HG03442 (cell line): Measurements from ENCODE around the gene TIGD1.

ENCODE experiments used
- ATAC-seq: cut with Tn5 transposase; IDR thresholded peaks from one replicate; pipeline ENCODE4 v1.9.1; 2021; ENCODE audit warnings: mild to moderate bottlenecking, moderate library complexity; ENCODE audit not compliant: unreplicated experiment

Gene TIGD1

DNA sequence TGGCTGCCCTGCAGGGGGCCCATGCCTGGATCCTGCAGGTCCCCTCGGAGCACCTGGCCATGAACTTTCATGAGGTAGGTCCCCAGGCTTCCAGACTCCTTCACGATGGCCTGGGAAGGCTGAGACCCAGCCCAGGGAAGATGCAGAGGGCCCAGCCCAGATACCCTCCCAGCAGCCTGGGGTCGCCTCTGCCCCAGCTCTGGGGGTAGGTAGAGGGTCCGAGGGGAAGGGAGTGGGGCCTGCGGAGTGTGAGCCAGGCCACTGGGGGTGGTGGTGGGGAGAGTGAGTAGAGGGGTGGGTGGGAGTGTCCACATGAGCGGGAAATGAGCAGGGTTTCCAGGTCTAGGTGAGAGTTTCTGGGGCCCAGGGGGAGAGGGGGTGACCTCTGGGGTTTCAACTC, 25.6 kb downstream of the TIGD1 start:
- ATAC-seq = no peak

DNA sequence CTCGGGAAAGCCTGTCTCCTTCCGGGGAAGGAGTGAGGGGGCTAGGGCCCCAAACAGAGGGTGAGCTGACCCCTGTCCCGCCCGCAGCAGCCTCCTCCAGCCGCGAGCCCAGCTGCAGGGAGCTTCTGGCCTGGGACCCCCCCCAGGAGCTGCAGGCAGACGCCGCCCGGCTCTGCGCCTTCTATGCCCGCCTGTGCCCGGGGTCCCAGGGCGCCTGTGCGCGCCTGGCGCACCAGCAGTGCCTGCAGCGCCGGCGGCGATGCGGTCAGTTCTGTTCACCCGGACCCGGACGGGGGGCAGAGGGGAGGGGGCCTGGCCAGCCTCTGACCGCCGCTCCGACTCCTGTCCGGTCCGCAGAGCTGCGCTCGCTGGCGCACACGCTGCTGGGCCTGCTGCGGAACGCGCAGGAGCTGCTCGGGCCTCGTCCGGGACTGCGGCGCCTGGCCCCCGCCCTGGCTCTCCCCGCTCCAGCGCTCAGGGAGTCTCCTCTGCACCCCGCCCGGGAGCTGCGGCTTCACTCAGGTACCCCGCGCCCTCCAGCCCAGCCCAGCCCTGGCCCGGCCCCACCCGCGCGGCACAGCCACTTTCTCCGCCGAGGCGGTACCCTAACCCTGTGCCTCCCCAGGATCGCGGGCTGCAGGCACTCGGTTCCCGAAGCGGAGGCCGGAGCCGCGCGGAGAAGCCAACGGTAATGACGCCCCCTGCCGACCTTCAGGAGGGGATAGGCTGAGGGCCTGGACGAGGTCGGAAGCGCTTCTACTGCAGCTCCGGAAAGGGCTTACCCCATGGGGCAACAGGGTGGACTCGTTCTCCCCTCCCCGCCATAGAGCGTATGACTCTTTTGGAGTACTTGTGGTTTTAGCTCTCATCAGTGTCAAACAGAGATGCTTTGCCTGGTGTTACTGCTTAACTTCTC, 26.4 kb downstream of the TIGD1 start:
- no peak for ATAC-seq

DNA sequence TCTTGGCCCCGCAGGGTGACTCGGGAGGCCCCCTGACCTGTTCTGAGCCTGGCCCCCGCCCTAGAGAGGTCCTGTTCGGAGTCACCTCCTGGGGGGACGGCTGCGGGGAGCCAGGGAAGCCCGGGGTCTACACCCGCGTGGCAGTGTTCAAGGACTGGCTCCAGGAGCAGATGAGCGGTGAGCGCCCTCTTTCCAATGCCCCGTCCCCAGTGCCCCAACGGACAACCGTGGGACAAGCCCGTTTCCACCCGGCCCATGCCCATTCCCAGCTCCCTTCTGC, 27.0 kb downstream of the TIGD1 start:
- ATAC-seq = no peak

DNA sequence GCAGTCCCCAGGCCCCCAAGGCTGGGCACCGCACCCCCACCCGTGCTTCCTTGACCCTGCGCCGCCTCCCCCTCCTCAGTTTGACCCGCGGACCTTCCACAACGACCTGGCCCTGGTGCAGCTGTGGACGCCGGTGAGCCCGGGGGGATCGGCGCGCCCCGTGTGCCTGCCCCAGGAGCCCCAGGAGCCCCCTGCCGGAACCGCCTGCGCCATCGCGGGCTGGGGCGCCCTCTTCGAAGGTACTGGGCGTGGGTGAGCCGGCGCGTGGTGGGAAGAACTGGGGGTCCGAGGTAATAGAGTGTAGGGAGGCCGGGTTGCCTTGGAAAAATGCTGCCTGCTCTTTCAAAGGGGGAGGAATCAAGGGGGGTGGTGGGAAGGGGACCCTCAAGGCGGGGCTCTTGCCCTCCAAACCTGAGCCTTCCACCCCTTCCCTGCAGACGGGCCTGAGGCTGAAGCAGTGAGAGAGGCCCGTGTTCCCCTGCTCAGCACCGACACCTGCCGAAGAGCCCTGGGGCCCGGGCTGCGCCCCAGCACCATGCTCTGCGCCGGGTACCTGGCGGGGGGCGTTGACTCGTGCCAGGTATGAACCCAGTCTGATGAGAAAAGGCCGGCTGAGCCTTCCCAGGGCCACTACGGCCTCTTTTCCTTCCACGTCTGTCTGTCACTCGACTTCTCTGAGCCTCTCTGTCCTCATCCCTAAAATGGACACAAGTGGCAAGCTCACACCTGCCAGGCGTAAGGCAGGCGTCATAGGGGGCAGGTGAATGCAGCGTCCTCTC, 27.5 kb downstream of the TIGD1 start:
- no peak for ATAC-seq

DNA sequence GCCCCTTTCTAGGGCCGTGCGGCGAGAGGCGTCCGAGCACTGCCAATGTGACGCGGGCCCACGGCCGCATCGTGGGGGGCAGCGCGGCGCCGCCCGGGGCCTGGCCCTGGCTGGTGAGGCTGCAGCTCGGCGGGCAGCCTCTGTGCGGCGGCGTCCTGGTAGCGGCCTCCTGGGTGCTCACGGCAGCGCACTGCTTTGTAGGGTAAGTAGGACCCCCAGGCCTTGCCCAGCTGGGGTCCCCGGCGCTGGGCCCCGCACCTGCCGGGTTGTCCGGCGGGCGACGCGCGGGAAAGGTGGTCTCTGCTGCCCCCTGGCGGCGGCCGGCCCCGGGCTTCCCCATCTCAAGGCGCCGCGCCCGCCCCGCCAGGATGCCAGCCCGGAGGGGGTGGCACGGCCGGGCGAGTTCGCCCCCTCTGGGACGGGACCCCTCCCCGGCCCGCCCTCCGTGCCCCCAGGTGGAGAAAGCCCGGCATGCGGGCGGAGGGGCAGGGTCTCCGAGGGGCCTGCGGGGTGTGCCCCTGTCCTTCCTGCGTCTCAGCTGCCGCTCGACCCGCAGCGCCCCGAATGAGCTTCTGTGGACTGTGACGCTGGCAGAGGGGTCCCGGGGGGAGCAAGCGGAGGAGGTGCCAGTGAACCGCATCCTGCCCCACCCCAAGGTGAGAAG, 28.3 kb downstream of the TIGD1 start:
- ATAC-seq = no peak

DNA sequence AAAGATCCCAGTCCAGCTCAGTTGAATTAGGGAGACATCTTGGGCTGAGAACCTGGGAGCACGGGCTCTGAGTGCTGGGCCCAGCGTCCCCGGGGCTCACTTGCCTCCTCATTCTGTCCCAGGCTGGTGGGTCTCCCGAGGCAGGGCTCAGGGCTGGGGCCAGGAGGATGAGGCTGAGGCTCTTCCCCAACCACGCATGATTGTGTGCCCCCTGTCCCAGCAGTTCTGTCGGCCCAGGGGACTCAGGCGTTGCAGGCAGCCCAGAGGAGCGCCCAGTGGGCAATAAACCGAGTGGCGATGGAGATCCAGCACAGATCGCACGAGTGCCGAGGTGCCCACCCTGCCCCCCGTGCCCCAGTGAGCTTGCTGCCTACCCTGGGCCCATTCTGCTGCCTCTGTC, 29.3 kb downstream of the TIGD1 start:
- no peak for ATAC-seq

DNA sequence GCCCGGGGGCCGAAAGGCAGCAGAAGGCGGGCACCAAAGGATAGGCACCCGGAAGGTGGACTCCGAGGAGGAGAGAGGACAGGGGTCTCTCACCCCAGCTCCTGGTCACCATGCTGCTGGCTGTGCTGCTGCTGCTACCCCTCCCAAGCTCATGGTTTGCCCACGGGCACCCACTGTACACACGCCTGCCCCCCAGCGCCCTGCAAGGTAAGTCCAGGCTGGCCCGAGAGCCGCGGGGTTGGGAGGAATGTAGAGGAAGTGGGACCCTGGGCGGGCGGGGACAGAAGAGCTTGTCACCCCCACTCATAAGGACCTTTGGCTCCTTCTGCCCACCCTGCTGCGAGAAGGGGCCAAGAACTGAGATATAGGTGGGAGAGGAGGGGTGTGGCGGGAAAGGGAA, 29.9 kb downstream of the TIGD1 start:
- ATAC-seq = no peak

DNA sequence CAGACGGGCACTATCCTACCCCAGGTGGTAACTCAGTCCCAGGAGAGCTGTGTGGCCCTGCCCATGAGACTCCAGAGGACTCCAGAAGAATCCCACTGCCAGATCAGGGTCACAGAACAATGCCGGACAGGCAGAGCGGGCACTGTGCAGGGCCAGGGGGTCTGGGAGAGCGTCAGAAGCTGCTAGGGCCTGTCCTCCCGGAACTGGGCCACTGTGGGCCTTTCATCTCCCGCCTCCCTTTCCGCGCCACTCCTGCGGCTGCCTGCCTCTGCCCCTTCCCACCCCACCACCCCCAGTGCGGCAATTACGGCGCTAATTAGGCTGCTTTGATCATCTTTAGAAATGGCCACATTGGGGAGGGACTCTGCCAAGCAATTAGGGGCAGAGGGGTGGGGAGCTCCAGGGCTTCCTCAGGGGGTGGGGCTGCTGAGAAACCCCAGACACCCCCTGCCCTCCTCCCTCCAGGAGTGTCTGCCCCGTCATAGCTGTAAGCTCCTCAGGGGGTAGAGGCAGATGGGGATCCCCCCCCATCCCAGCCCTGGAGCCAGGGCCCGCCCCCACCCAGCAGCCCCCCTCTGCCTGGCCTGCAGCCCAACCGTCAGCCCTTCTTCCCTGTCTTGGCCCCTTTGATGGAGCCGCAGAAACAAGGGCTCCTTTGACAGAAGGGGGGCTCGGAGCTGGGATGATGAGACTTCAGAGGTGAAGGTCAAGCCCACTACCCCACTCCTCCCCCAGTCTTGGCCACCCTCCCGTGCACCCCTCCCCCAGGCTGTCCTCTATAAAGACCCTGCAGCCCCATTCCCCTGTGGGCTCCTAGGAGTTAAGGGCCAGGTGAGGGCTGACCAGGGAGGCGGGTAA, 30.5 kb downstream of the TIGD1 start, which contains the start of gene PRSS56:
TSS of gene PRSS56 (plus strand) at position 808 of the 858 bp plus-strand sequence. CDS start 211 bp downstream, outside the sequence.
- no peak for ATAC-seq

DNA sequence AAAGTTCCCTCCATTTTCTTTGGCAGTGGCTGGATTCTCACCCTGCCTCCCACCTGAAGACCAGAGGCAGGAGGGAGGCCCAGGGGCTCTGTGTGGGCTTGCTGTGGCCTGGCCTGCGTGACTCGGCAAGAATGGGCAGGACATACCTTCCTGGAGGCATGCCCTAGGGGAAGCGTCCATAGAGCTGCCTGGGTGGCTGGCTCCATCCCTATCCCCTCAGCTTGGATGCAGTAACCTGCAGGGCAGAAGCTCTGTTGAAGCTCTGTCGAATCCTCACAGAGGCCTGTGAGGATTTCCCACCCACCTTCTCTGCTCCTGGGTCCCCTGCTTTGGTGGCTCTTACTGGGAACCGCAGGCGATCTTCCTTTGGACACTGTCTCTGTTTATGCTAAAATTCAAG, 31.5 kb downstream of the TIGD1 start:
- no peak for ATAC-seq

DNA sequence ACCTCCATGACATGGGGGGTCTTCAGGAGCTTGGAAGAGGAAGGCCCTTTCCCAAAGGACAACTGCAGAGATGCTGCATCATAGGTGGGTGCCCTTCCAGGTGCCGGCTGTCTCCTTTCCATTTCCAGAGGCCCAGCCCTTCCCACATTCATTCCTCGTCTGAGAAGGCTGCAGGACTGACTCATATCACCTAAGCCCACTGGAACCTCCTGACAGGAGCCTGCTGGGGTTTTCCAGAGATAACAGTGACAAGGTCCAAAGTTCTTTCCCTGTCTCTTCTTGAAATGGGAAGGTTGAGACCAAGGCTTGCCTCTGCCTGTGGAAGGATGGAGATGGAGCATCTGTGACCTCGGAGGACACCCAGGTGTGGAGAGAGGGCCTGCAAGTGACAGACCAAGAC, 33.8 kb downstream of the TIGD1 start:
- ATAC-seq = no peak

DNA sequence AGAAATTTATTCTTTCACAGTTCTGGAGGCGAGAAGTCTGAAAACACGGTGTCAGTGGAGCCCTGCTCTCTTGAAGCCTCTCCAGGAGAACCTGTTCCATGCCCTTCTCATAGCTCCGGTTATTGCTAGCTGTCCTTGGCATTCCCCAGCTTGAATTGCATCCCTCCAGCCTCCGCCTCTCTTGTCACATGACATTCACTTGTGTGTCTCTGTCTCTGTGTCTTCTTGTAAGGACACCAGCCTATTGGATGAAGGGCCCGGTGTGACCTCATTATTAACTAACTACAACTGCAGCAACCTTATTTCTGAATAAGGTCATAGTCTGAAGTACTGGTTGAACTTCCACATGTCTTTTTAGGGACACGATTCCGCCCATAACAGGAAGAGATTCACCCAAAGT, 34.7 kb downstream of the TIGD1 start:
- ATAC-seq = no peak

DNA sequence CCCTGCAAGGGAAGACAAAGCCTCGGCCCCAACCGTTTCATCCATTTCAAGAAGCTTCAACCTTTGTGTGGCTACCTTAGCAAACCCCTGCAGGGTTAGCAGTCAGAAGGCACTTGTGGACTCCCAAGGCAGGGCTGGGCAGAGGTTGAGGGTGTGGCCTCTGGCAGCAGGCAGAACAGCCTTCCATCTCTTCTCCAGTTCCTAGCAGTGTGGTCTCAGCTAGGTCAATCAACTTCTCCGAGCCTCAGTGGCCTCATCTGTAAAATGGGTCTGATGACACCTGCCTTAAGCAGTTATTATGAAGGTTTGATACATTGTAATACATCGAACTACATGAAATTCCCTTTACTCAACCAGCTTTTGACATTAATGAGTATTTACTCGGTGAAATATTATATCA, 37.0 kb downstream of the TIGD1 start:
- ATAC-seq = no peak

DNA sequence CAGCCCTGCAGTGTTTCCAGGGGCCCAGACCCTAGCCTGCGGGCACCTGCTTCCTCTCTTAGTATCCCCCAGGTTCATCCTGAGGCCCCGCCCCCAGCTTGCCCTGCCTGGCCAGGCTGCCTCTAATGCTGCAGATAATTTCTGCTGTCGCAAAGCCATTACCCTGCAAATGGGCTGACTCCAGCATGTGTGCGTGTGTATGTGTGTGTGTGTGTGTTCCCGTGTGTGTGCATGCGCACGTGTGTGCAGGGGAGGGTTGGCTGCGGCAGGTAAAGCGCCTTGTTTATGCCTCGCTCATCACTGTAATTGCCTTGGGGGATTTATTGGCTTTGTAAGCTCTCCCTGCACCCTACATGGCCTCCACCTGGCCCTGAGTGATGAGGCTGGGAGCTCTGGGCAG, 37.8 kb downstream of the TIGD1 start:
- ATAC-seq = no peak

DNA sequence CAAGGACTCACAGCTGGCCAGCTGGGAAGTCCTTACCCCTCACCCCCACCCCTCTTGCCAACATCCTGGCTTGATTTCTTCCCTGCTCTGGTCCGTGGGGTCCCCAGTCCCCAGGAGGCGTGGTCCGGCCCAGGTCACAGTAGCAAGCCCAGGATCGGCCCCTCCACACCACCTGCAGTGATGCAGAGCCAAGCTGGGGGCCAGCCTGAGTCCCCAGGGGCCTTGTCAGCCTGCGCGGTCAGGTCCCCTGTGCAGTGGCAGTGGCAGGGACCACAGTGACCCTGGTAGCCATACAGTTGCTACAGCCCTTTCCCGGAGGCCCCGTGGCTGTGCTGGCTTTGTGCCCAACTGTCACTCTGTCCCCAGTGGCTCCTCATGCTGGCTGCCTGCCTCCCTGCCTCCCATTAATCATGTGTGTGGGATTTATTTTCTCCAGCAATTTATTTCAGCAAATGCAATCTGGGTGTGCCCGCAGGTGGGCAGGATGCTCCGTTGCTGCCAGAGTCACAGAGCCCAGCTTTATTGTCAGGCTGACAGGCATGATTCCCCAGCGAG, 38.9 kb downstream of the TIGD1 start:
- no peak for ATAC-seq

DNA sequence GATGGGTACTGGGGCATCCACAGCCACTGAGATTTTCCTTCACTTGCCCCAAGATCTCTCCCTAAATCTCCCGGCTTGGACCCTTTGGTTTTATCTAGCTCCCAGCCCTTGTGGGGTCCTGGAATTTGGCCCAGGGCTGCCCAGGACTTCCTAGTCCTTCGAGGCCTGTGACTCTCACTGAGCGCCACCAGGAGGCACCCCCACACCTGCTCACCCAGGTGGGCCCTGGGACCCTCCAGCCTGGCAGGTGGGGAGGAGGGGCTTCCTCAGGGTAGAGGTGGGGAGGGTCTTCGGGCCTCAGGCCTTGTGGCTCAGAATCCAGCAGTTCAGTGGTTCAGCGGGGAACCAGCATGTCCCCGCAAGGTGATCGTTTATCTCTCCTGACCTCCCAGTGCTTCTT, 42.1 kb downstream of the TIGD1 start:
- no peak for ATAC-seq

DNA sequence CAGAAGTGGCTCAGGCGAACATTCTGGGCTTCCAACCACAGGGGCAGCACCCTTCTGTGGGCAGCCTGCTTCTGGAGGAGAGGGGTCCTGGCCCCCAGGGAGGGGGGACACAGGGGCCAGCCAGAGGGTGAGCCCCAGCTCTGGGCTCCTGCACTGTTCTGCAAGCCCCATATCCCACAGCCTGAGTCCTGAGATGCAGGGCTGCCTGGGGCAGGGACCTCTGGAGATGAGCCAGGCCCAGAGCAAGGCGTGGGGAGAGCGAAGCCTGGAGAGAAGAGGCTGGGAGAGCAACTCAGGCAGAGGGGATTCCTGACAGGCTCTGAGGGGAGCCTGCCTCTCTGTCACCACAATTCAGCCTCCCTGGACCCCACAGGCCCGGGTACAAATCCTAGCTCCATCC, 43.6 kb downstream of the TIGD1 start:
- no peak for ATAC-seq

DNA sequence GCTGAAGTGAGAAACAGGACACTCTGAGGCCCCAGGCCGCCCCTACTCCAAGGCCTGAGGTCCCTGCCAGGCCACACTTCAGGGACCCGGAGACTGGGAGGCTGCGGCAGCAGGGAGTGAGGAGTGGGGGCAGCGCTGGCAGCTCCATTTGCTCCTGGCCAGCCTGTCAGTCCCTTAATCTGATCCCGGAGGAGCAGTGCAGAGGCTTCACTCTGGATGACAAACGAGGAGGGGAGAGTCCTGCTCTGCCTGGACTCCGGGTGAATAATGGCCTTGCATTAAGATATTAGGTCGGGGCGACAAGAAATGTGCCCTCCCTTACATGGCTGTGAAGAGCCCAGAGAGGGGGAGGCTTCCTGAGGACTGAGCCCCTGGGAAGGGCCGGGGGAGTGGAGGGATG, 44.5 kb downstream of the TIGD1 start:
- ATAC-seq = no peak

DNA sequence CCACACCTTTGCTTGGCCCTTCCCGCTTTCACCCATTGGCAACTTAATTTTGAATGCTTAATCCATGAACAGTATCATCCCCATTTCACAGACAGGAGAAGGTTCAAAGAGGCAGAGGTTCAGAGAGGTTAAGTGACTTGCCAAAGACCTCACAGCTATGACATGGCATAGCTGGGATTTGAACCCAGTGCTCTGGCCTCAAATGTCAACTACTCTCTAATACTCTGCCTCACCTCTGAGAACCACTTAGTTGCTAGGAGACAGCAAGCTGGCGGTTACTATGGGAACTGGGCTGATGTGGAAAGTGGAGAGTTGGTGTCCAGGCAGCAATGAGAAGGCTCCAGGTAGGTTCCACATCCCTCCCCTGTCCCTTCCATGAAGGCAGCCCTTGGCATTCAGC, 45.9 kb downstream of the TIGD1 start:
- no peak for ATAC-seq

DNA sequence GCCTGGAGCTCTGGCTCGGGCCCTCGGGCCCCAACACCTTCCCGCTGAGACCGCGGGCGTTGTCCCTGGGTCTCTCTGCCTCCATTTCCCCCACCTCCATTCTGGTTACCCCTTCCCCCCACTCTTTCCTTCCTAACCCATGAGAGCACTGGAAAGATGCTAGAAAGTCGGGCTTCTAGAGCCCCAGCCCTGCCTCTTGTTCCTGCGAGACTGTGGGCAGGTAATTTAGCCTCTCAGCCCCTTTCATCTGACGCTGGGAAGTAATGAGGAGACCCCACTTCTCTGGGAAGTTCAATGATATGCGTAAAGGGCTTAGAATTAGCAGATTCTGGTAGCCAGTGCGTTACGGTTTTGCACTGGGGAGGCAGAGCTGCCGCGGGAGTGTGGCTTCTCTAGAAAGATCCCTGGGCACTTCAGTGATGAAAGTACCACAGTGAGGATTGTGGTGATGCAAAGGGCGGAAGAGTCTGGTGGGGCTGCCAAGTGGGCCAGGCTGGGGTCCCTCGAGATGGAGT, 46.5 kb downstream of the TIGD1 start:
- no peak for ATAC-seq
